OCI-LY3 (cell line): ENCODE results near the gene PPL.
"Not testable (repeated sequence)": the region's sequence is repeated elsewhere in the genome, so short reads cannot be mapped to it uniquely, and the experiment has no call there.

Source experiments
- H2AFZ ChIP-seq: fragments of 200-600, 300-600 bp; shearing (Covaris generic); 2 replicates; pipeline ENCODE4 v1.6.0; 2014; ENCODE audit warnings: antibody characterized with exemption, low read depth, low read length
- H3K27ac ChIP-seq: fragments of 200-600, 300-600 bp; sonication (generic); 2 replicates; pipeline ENCODE4 v1.5.1; 2014; ENCODE audit warnings: mild to moderate bottlenecking, low read length, moderate library complexity, mixed read lengths
- H3K27me3 ChIP-seq: fragments of 200-600, 300-600 bp; sonication (generic); 2 replicates; pipeline ENCODE4 v1.6.1; 2014; ENCODE audit warnings: low read depth, low read length, mixed read lengths
- H3K36me3 ChIP-seq: fragments of 200-600, 300-600 bp; sonication (generic); replicated peaks from 2 replicates; pipeline ENCODE3; 2014; ENCODE audit warnings: low read depth, low read length, mixed read lengths
- H3K4me1 ChIP-seq: fragments of 300-600, 200-600 bp; sonication (generic); 2 replicates; pipeline ENCODE4 v1.6.1; 2014; ENCODE audit warnings: low read length, mixed read lengths
- H3K4me2 ChIP-seq: fragments of 200-600, 300-600 bp; sonication (generic); 2 replicates; pipeline ENCODE4 v1.6.1; 2014; ENCODE audit warnings: low read length, mixed read lengths
- H3K4me3 ChIP-seq: fragments of 300-600, 200-600 bp; sonication (generic); 2 replicates; pipeline ENCODE4 v1.5.1; 2014; ENCODE audit warnings: antibody characterized with exemption, mild to moderate bottlenecking, low read length, moderate library complexity
- H3K79me2 ChIP-seq: fragments of 300-600, 200-600 bp; shearing (Covaris generic); 2 replicates; pipeline ENCODE4 v1.6.1; 2014; ENCODE audit warnings: mild to moderate bottlenecking, low read length, mixed read lengths
- H3K9ac ChIP-seq: fragments of 300-600, 200-600 bp; shearing (Covaris generic); 2 replicates; pipeline ENCODE4 v1.6.0; 2014; ENCODE audit warnings: mild to moderate bottlenecking, low read length, moderate library complexity
- H3K9me3 ChIP-seq: fragments of 200-600, 300-600 bp; shearing (Covaris generic); 2 replicates; pipeline ENCODE4 v1.6.1; 2014; ENCODE audit warnings: low read length, mixed read lengths; ENCODE audit not compliant: insufficient read depth
- H4K20me1 ChIP-seq: fragments of 200-600, 300-600 bp; sonication (generic); 2 replicates; pipeline ENCODE4 v1.6.1; 2016; ENCODE audit warnings: low read length, mixed read lengths; ENCODE audit not compliant: insufficient read depth
- EZH2phosphoT487 ChIP-seq: fragments of 200-600 bp; shearing (Covaris generic); IDR thresholded peaks from 2 replicates; pipeline ENCODE4 v1.6.1; 2018; ENCODE audit warnings: antibody characterized with exemption, mixed run types, low read depth
- TF ChIP-seq, protein P1 (sequence below): fragments of 200-600, 300-600 bp; sonication (generic); IDR thresholded peaks from 2 replicates; pipeline ENCODE4 v1.5.1; 2014; ENCODE audit warnings: antibody characterized with exemption, low read length, low read depth

PPL gene

DNA sequence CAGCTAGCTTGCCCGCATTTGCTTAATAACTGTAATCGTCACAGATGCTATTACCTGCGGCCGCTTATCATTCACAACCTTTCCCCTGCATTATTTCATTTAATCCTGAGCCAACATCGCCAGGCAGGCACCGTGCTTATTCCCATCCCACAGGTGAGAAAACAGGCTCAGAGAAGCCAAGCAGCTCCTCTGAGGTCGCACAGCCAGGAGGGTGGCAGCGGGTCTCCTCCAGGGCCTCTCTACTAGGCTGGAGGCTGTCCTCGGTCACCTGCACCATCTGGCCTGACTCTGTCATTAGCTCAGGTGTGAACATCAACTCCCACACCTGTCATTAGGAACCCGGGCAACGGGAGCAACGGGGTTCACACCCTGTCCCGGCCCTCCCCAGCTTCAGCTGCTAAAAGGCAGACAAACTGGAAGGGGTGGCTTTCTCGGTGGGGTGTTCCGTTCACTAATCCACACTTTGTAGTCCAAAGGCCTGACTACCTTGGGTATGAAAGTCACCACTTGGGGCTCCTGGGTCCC, 3.0 kb downstream of the PPL start:
- H2AFZ ChIP-seq = no peak overlapping the region
- H3K27me3 ChIP-seq = peaks cover 3% of the 10 kb centered on the region; the same call in 1 of the 2 replicates
- no peaks in the 10 kb centered on the region for H4K20me1 ChIP-seq
- TF ChIP-seq, protein P1, sequence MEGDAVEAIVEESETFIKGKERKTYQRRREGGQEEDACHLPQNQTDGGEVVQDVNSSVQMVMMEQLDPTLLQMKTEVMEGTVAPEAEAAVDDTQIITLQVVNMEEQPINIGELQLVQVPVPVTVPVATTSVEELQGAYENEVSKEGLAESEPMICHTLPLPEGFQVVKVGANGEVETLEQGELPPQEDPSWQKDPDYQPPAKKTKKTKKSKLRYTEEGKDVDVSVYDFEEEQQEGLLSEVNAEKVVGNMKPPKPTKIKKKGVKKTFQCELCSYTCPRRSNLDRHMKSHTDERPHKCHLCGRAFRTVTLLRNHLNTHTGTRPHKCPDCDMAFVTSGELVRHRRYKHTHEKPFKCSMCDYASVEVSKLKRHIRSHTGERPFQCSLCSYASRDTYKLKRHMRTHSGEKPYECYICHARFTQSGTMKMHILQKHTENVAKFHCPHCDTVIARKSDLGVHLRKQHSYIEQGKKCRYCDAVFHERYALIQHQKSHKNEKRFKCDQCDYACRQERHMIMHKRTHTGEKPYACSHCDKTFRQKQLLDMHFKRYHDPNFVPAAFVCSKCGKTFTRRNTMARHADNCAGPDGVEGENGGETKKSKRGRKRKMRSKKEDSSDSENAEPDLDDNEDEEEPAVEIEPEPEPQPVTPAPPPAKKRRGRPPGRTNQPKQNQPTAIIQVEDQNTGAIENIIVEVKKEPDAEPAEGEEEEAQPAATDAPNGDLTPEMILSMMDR = no peak
- no peak for TF ChIP-seq EZH2phosphoT487
- no peak overlapping the region for H3K27ac ChIP-seq
- no peaks in the 10 kb centered on the region for H3K4me1 ChIP-seq
- no peaks in the 10 kb centered on the region for H3K9me3 ChIP-seq
- H3K4me2 ChIP-seq = no peak overlapping the region
- H3K9ac ChIP-seq = no peak overlapping the region
- no peaks in the 10 kb centered on the region for H3K79me2 ChIP-seq
- H3K4me3 ChIP-seq = no peak overlapping the region
- H3K36me3 ChIP-seq = no peaks in the 10 kb centered on the region

- Histone ChIP-seq H3K79me2 (no peaks in the 10 kb centered on the region), H3K4me1 (no peaks in the 10 kb centered on the region), H3K9ac (no peak overlapping the region), H3K4me3 (no peak overlapping the region), H3K27me3 (peaks cover 3% of the 10 kb centered on the region; the same call in 1 of the 2 replicates), H3K9me3 (no peaks in the 10 kb centered on the region), H2AFZ (no peak overlapping the region), H3K36me3 (no peaks in the 10 kb centered on the region), H3K4me2 (no peak overlapping the region), H3K27ac (no peak overlapping the region), H4K20me1 (no peaks in the 10 kb centered on the region)
- TF ChIP-seq EZH2phosphoT487 = no peak
- TF ChIP-seq, protein P1 = no peak
These were observed 3.5 kb downstream of the PPL start for GRCh38 chr16:4933433-4933832.

GRCh38 chr16:4931381-4931780, 5.6 kb downstream of the PPL start:
- H3K79me2 ChIP-seq = no peaks in the 10 kb centered on the region
- H2AFZ ChIP-seq = no peak overlapping the region
- no peak overlapping the region for H3K4me2 ChIP-seq
- H4K20me1 ChIP-seq = no peaks in the 10 kb centered on the region
- H3K4me3 ChIP-seq = no peak overlapping the region
- H3K27ac ChIP-seq = no peak overlapping the region
- no peak overlapping the region for H3K9ac ChIP-seq
- peaks cover under 1% of the 10 kb centered on the region; the same call in 1 of the 2 replicates for H3K27me3 ChIP-seq
- TF ChIP-seq, protein P1 = no peak
- no peak for TF ChIP-seq EZH2phosphoT487
- peaks cover 5% of the 10 kb centered on the region; the same call in 1 of the 2 replicates for H3K9me3 ChIP-seq
- no peaks in the 10 kb centered on the region for H3K4me1 ChIP-seq
- H3K36me3 ChIP-seq = no peaks in the 10 kb centered on the region

DNA sequence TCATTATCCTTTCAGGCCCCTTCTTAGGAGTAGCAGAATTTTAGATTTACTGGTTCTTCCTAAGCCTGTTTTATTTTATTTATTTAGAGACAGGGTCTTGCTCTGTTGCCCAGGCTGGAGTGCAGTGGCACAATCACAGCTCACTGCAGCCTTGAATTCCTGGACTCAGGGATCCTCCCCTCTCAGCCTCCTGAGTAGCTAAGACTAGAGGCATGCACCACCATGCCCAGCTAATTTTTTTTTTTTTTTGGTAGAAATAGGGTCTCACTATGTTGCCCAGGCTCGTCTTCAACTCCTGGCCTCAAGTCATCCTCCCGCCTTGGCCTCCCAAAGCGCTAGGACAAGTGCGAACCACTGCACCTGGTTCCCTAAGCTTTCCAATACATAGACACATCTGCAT, 7.3 kb downstream of the PPL start:
- not testable (repeated sequence) for H3K4me3 ChIP-seq, H4K20me1 ChIP-seq, H3K27ac ChIP-seq, H3K9me3 ChIP-seq, H3K79me2 ChIP-seq, H2AFZ ChIP-seq, H3K27me3 ChIP-seq, H3K36me3 ChIP-seq, H3K4me1 ChIP-seq, H3K4me2 ChIP-seq, H3K9ac ChIP-seq

DNA sequence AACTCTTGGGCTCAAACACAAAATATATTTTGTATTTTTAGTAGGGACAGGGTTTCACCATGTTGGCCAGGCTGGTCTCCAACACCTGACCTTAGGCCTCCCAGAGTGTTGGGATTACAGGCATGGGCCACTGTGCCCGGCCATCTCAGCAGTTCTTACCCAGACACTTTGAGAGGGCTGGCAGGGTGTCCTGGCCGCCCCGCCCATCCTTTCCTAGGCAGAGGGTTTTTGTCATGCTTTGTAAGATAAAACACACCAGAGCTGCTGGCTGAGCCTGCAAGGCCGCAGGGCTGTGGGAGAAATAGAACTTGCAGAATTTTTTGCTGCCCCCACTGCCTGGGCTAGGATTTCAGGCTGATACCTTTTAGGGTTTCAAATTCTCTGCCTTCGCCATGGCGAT, 8.7 kb downstream of the PPL start:
- Histone ChIP-seq H3K9me3 (peaks cover 5% of the 10 kb centered on the region; the same call in 1 of the 2 replicates), H3K27ac (no peak overlapping the region), H3K9ac (no peak overlapping the region), H3K4me1 (no peaks in the 10 kb centered on the region), H3K4me3 (no peak overlapping the region), H3K79me2 (no peaks in the 10 kb centered on the region), H3K27me3 (peaks cover 10% of the 10 kb centered on the region), H3K36me3 (no peaks in the 10 kb centered on the region), H2AFZ (no peak overlapping the region), H4K20me1 (no peaks in the 10 kb centered on the region), H3K4me2 (no peak overlapping the region)
- TF ChIP-seq EZH2phosphoT487 = no peak
- TF ChIP-seq, protein P1 = no peak
